ENCODE measurements around the gene PEAK3. TPM values are rescaled to one million over a fixed set of nuclear protein-coding genes. Genes with fewer than 3 reads are reported as not detected.

The PEAK3 gene
- total RNA-seq, 1 donor from 2014 or later, result 0.68 TPM

- ATAC-seq (no peak), DNase-seq (ENCODE audit: missing footprints) (no peak)
- intact Hi-C loops (cut with DNase I), result no loop called here
These were observed 48.2 kb downstream of the PEAK3 start for GRCh38 chr19:2233601-2234280.

GRCh38 chr19:2232286-2233151 lies 49.5 kb downstream of the PEAK3 start:
- ATAC-seq, result no peak
- intact Hi-C loops (cut with DNase I), result no loop called here
- DNase-seq (ENCODE audit: missing footprints), result no peak

- no peak for ATAC-seq
- no peak for DNase-seq (ENCODE audit: missing footprints)
- intact Hi-C loops (cut with DNase I), result no loop called here
These were observed 50.3 kb downstream of the PEAK3 start for GRCh38 chr19:2231621-2232221.

- DNase-seq (ENCODE audit: missing footprints), result no peak
- ATAC-seq, result no peak
- intact Hi-C loops (cut with DNase I), result no loop called here
These were observed 51.0 kb downstream of the PEAK3 start for GRCh38 chr19:2230807-2231533.

GRCh38 chr19:2230033-2230531 lies 51.9 kb downstream of the PEAK3 start:
- ATAC-seq (no peak), DNase-seq (ENCODE audit: missing footprints) (no peak)
- intact Hi-C loops (cut with DNase I), result no loop called here

GRCh38 chr19:2229103-2230032 lies 52.6 kb downstream of the PEAK3 start:
- no peak for ATAC-seq
- intact Hi-C loops (cut with DNase I), result no loop called here

GRCh38 chr19:2228157-2229030 lies 53.6 kb downstream of the PEAK3 start:
- intact Hi-C loops (cut with DNase I), result no loop called here

More at GRCh38 chr19:2229103-2230032, 52.6 kb downstream of the PEAK3 start:
- no peak for DNase-seq (ENCODE audit: missing footprints)

GRCh38 chr19:2227415-2228156 lies 54.4 kb downstream of the PEAK3 start:
- intact Hi-C loops (cut with DNase I), result no loop called here
- ATAC-seq (no peak), DNase-seq (ENCODE audit: missing footprints) (no peak)

More at GRCh38 chr19:2228157-2229030, 53.6 kb downstream of the PEAK3 start:
- ATAC-seq, result no peak
- no peak for DNase-seq (ENCODE audit: missing footprints)

- ATAC-seq (no peak), DNase-seq (ENCODE audit: missing footprints) (no peak)
- intact Hi-C loops (cut with DNase I), result no loop called here
These were observed 55.1 kb downstream of the PEAK3 start for GRCh38 chr19:2226840-2227360.

- ATAC-seq (no peak), DNase-seq (ENCODE audit: missing footprints) (no peak)
- intact Hi-C loops (cut with DNase I), result no loop called here
These were observed 55.7 kb downstream of the PEAK3 start for GRCh38 chr19:2226051-2226839.

- no peak for DNase-seq (ENCODE audit: missing footprints)
- ATAC-seq, result no peak
- intact Hi-C loops (cut with DNase I), result no loop called here
These were observed 56.4 kb downstream of the PEAK3 start for GRCh38 chr19:2225415-2226050.

GRCh38 chr19:2224754-2225349 lies 57.1 kb downstream of the PEAK3 start:
- ATAC-seq, result no peak
- intact Hi-C loops (cut with DNase I), result no loop called here
- no peak for DNase-seq (ENCODE audit: missing footprints)
